Testis (tissue), 2 donors: Measurements from ENCODE around the gene HMCN2.

Experiments used
- CTCF ChIP-seq, 3 experiments: fragments of 450-650 bp in 2 of 3; fragments of 200-600 bp in 1 of 3; sonication (generic) in 1 of 3; IDR thresholded peaks; one replicate each; pipeline ENCODE4 v1.5.1; 2016 to 2019; ENCODE audit warnings: antibody characterized with exemption in 3 of 3, mild to moderate bottlenecking in 2 of 3, moderate library complexity in 1 of 3
- POLR2A ChIP-seq: fragments of 450-650 bp; IDR thresholded peaks from one replicate; pipeline ENCODE4 v1.6.1; 2017; ENCODE audit warnings: antibody characterized with exemption, mild to moderate bottlenecking, moderate library complexity

GRCh38 chr9:130236436-130236985 is 29.0 kb upstream of the HMCN2 start:
- TF ChIP-seq CTCF (IDR thresholded peaks at IDR 0.05): no peak
- TF ChIP-seq POLR2A: no peak
